DND-41 (cell line): Measurements from ENCODE around the gene LRRC4B.
A peak's percentile ranks its signal among the peaks of the same experiment; 100 is the strongest.

ENCODE experiments used
- ATAC-seq: fragments of 200-7000 bp; cut with Tn5 transposase; 3 replicates; pipeline ENCODE4 v1.9.1; 2021; ENCODE audit warnings: low read depth; ENCODE audit not compliant: insufficient read depth
- DNase-seq: peaks from one replicate; pipeline ENCODE4 v3.0.0-alpha.2; 2020
- H2AFZ ChIP-seq: 2 replicates; pipeline ENCODE4 v1.6.0; 2012; ENCODE audit warnings: low read depth, low read length
- H3K27ac ChIP-seq: 2 replicates; pipeline ENCODE4 v1.5.1; 2012; ENCODE audit warnings: low read length, inconsistent platforms
- H3K27me3 ChIP-seq: fragments of 200-600 bp; sonication (generic); 2 replicates; pipeline ENCODE4 v1.6.0; 2012; ENCODE audit warnings: low read length, mild to moderate bottlenecking, inconsistent platforms; ENCODE audit not compliant: insufficient read depth, poor library complexity
- H3K36me3 ChIP-seq: 2 replicates; pipeline ENCODE4 v1.5.1; 2012; ENCODE audit warnings: low read length, inconsistent platforms; ENCODE audit not compliant: insufficient read depth
- H3K4me1 ChIP-seq: 2 replicates; pipeline ENCODE4 v1.5.1; 2012; ENCODE audit warnings: mild to moderate bottlenecking, low read length; ENCODE audit not compliant: insufficient read depth
- H3K4me2 ChIP-seq: 2 replicates; pipeline ENCODE4 v1.6.0; 2012; ENCODE audit warnings: mild to moderate bottlenecking, moderate library complexity, low read length, inconsistent platforms; ENCODE audit not compliant: insufficient read depth
- H3K4me3 ChIP-seq, 2 experiments: fragments of 200-600 bp in 1 of 2; shearing (Covaris generic) in 1 of 2; 2 replicates each; pipeline ENCODE4 v1.5.1; 2012 to 2016; ENCODE audit warnings: inconsistent platforms in 2 of 2, low read length in 2 of 2, mild to moderate bottlenecking in 2 of 2, low read depth in 1 of 2, moderate library complexity in 1 of 2
- H3K79me2 ChIP-seq: 2 replicates; pipeline ENCODE4 v1.6.0; 2012; ENCODE audit warnings: low read length, inconsistent platforms; ENCODE audit not compliant: insufficient read depth
- H3K9ac ChIP-seq: 2 replicates; pipeline ENCODE4 v1.6.0; 2012; ENCODE audit warnings: low read depth, mild to moderate bottlenecking, inconsistent platforms, low read length, moderate library complexity
- H3K9me3 ChIP-seq: 2 replicates; pipeline ENCODE4 v1.5.1; 2012; ENCODE audit warnings: low read length, moderate library complexity, mild to moderate bottlenecking, inconsistent platforms; ENCODE audit not compliant: insufficient read depth, severe bottlenecking
- H4K20me1 ChIP-seq: 2 replicates; pipeline ENCODE4 v1.6.0; 2012; ENCODE audit warnings: low read length; ENCODE audit not compliant: insufficient read depth
- EZH2 ChIP-seq: IDR thresholded peaks from 3 replicates; pipeline ENCODE4 v1.6.1; 2012; ENCODE audit warnings: borderline replicate concordance, low read depth, mild to moderate bottlenecking, moderate library complexity, low read length, inconsistent platforms; ENCODE audit not compliant: severe bottlenecking
- TF ChIP-seq, protein P1 (sequence below): IDR thresholded peaks from 2 replicates; pipeline ENCODE4 v1.5.1; 2012; ENCODE audit warnings: borderline replicate concordance, low read length, moderate library complexity, mild to moderate bottlenecking; ENCODE audit not compliant: poor library complexity, severe bottlenecking; ENCODE audit errors: extremely low read depth

Gene LRRC4B

DNA sequence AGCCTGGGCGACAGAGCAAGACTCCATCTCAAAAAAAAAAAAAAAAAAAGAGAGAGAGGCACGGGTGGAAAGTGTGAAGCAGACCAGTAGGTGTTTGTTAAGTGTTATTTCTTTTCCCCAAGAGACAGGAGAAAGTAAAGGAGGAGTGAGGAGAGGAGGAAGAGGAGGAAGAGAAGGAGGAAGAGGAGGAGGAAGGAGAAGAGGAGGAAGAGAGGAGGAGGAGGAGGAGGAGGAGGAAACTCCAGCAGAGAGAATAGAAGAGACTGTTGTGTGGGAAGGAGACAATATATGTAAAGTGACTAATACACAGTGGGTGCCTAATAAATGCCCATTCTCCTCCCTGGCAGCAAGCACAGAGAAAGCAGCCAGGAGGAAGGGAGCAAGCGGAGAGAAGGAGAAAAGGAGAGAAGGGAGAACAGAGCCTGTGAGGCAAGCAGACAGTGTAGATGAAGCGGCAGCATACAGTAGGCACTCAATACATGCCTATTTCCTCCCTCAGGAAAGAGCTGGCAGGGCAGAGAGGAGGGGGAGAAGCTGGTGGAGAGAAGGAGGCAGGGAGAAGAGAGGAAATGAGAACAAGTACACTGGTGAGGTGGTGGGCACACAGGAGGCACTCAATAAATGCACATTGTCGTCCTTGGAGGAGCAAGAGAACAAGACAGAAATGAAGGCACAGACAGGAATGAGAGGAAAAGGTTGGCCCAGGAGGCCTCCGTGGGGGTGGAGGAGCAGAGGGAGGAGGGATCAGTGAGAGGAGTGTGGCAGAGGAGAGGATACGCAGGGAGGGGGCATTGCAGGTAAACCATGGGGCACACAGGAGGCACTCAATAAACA is 73.8 kb downstream of the LRRC4B start:
- Histone ChIP-seq H3K9me3 (no peaks in the 10 kb centered on the region), H3K79me2 (no peaks in the 10 kb centered on the region), H3K27me3 (peaks cover 11% of the 10 kb centered on the region), H4K20me1 (no peaks in the 10 kb centered on the region; the same call in 1 of the 2 replicates), H3K27ac (no peak overlapping the region), H3K4me2 (no peak overlapping the region), H3K4me3 (no peak overlapping the region), H3K9ac (no peak overlapping the region), H3K4me1 (no peaks in the 10 kb centered on the region), H3K36me3 (no peaks in the 10 kb centered on the region), H2AFZ (no peak overlapping the region)
- no peak for ATAC-seq
- no peak for TF ChIP-seq EZH2
- TF ChIP-seq, protein P1, sequence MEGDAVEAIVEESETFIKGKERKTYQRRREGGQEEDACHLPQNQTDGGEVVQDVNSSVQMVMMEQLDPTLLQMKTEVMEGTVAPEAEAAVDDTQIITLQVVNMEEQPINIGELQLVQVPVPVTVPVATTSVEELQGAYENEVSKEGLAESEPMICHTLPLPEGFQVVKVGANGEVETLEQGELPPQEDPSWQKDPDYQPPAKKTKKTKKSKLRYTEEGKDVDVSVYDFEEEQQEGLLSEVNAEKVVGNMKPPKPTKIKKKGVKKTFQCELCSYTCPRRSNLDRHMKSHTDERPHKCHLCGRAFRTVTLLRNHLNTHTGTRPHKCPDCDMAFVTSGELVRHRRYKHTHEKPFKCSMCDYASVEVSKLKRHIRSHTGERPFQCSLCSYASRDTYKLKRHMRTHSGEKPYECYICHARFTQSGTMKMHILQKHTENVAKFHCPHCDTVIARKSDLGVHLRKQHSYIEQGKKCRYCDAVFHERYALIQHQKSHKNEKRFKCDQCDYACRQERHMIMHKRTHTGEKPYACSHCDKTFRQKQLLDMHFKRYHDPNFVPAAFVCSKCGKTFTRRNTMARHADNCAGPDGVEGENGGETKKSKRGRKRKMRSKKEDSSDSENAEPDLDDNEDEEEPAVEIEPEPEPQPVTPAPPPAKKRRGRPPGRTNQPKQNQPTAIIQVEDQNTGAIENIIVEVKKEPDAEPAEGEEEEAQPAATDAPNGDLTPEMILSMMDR = no peak
- DNase-seq = no peak

DNA sequence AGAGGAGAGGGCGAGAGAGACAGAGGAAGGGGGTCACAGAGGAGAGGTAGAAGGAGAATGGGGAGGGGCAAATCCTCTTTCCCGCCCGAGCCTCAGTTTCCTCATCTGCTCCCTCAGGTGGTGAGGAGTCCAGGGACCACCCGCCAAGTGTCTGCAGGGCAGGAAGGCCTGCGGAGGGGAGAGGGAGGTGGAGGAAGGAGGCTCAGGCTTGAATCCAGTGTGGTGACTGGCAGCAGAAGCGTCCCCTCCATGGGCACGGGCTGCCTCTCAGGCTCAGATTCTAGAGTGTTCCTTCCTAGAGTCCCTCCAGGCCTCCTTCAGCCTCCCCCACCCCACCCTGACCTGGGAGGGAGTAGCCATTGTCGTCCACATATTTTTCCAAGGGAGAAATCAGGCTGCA is 75.1 kb downstream of the LRRC4B start:
- TF ChIP-seq EZH2 = no peak
- TF ChIP-seq, protein P1 = no peak
- Histone ChIP-seq H3K36me3 (no peaks in the 10 kb centered on the region), H4K20me1 (no peaks in the 10 kb centered on the region; the same call in 1 of the 2 replicates), H3K4me2 (no peak overlapping the region), H3K4me3 (no peak overlapping the region), H3K9me3 (no peaks in the 10 kb centered on the region), H3K4me1 (no peaks in the 10 kb centered on the region), H3K79me2 (no peaks in the 10 kb centered on the region), H3K27me3 (peaks cover 11% of the 10 kb centered on the region), H3K27ac (no peak overlapping the region), H2AFZ (no peak overlapping the region), H3K9ac (no peak overlapping the region)
- ATAC-seq (no peak), DNase-seq (no peak)

- H2AFZ ChIP-seq = no peak overlapping the region
- H3K27me3 ChIP-seq = peaks cover 11% of the 10 kb centered on the region
- no peak for TF ChIP-seq EZH2
- TF ChIP-seq, protein P1 = no peak
- no peak overlapping the region for H3K4me3 ChIP-seq
- no peaks in the 10 kb centered on the region for H3K36me3 ChIP-seq
- DNase-seq (peak; percentile 22), ATAC-seq (peak; percentile 76)
- no peaks in the 10 kb centered on the region; the same call in 1 of the 2 replicates for H4K20me1 ChIP-seq
- no peak overlapping the region for H3K27ac ChIP-seq
- no peak overlapping the region for H3K9ac ChIP-seq
- H3K4me2 ChIP-seq = no peak overlapping the region
- no peaks in the 10 kb centered on the region for H3K9me3 ChIP-seq
- H3K4me1 ChIP-seq = no peaks in the 10 kb centered on the region
- H3K79me2 ChIP-seq = no peaks in the 10 kb centered on the region
Observed at GRCh38 chr19:50492303-50493052, 75.8 kb downstream of the LRRC4B start.
